ENCODE data around the gene SCAMP5.

GRCh38 chr15:75007216-75007615, 11.9 kb downstream of the SCAMP5 start:
- no peak for TF ChIP-seq CTCF (conservative IDR thresholded peaks at IDR 0.05; ENCODE audit: low read length)
- TF ChIP-seq EZH2phosphoT487 (IDR thresholded peaks at IDR 0.05; ENCODE audit: borderline replicate concordance): no peak
